ENCODE data around the gene NCAPG2.

DNA sequence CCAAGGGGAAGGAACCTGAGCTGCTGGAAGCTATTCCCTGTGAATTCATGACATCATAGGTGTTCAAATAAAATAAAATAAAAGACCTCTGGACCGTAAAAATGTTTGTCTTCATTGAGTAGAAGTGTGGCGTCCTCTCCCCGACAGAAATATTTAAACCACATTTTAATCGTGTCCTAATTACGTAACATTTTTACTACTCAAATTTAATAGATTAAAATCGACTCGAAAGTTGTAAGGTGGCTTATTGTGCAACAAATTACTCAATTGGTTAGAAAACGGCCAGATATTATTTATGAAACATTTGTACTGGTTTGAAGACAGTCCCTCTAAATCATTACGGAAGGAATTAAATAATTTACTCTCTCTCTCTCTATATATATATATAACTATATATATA is 15.5 kb upstream of the NCAPG2 start:
- TF ChIP-seq CTCF (IDR thresholded peaks at IDR 0.05; ENCODE audit: borderline replicate concordance, extremely low read depth, low read length, poor library complexity, severe bottlenecking) (no peak), EZH2 (IDR thresholded peaks at IDR 0.05; ENCODE audit: borderline replicate concordance, low read depth, low read length, severe bottlenecking) (no peak)
